ENCODE results near the gene KAZN.

The KAZN gene

DNA sequence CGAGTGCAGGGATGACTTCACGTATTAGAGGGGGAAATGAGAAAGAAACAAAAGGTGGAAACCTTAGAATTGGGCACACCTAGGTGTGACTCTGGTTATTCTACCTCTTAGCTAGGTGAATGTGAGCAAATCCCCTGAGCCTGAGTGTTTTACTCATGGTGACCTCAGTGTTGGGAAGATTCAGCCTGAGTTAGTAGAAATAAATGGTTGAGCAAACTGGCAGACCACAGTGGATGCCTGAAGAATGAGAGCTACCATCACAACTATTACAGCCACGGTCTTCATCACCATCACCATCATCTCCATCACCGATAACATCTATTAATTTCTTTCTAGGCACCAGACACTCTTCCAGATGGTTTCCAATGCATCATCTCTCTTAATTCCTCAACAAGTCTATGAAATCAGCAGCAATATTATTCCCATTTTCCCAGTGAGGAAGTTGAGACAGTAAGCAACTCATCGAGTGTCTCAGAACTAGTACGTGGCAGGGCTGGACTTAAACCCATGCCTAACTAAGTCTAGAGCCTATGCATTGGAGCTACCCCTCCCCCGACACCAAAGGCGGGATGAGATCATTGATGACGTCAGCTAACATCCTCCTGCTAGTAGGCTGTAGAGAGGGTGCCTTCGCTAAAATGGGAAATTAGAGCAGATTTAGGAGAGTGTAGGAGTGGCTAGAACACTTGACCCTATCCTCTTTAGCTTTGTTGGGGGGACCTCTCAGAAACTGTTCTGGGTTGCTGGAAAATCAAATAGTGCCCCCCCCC, 7.9 kb upstream of the KAZN start:
- DNase-seq, result no peak

DNA sequence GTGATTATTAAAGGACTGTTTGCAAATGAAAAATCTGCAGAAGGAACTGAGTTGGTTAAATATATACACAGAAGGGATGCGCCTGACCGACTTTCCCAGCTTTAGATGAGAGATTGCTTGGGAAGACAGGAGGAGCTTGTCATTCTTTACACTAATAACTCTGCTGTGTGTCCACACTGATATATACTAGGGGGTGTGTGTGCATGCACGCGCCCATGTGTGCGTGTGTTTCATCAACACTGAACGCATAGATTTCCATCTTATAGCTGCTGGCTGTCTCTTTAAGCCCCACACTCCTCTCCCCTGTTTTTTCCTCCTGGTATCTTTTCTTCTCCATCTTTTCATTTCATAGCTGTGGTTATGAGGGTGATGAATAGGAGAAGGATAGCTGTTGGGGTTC, 6.9 kb upstream of the KAZN start:
- DNase-seq, result no peak

DNA sequence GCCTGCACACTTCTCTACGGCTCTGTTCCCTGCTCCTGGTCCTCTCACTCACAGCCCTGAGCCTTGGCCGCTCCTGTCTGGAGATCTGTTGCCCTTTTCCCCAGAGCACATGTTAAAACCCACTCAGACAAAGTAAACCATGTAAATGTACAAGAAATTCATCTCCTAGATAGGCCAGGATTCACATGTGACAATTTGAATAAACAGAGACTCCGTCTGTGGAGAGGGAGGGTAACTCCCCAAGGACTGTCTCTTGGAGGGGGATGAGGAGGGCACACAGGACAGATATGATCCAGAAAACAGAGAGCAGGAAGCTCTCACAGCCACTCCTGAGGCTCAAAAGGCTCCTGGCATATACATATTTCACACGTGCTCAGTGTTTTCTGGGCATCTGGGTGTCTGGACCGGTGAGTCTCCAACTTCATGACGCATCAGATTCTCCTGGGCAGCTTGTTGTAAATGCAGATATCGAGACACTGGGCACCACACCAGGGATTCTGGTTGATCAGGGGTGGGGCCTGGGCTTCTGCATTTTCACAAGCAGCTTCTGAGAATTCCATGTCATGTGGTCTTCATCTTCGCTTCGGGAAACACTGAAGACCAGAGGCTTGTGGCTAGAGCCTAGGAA, 6.4 kb upstream of the KAZN start:
- no peak for DNase-seq

DNA sequence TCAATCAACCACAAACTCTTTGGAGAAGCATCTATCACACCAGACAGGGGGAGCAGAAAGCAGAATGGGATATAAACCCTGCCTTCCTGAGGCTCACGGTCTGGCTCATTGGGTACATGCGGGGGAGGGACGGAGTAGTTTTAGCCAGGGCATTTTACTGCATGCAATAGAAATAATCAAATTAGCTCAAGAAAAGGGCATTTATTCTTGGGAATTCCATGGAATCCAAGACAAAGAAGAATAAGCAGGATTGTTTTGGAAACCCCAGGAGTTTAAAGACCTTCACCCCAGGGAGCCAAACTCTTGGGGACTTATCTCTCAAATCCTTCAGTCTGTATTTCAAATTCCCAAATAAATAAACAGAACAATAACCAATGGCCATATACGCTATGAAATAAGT, 5.2 kb upstream of the KAZN start:
- DNase-seq, result no peak

- DNase-seq, result no peak
These were observed 4.4 kb upstream of the KAZN start for GRCh38 chr1:14594045-14594444.

DNA sequence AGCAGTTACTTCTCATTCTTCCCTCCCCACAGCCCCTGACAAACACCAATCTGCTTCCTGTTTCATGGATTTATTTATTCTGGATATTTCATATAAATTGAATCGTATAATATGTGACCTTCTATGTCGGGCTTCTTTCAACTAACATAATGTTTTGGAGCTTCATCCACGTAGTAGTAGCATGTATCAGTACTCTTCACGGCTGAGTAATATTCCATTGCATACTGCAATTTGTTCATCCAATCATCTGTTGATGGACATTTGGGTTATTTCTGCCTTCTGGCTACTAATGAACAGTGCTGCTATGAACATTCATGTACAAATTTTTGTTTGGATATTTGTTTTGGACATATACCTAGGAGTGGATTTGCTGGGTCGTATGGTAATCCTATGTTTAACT, 1.9 kb upstream of the KAZN start:
- no peak for DNase-seq

- no peak for DNase-seq
These were observed 1.0 kb upstream of the KAZN start for GRCh38 chr1:14597343-14598006.

GRCh38 chr1:14598007-14598497, 433 bp upstream of the KAZN start:
- DNase-seq, result no peak

- DNase-seq, result no peak
These were observed 802 bp downstream of the KAZN start for GRCh38 chr1:14599183-14599791.

DNA sequence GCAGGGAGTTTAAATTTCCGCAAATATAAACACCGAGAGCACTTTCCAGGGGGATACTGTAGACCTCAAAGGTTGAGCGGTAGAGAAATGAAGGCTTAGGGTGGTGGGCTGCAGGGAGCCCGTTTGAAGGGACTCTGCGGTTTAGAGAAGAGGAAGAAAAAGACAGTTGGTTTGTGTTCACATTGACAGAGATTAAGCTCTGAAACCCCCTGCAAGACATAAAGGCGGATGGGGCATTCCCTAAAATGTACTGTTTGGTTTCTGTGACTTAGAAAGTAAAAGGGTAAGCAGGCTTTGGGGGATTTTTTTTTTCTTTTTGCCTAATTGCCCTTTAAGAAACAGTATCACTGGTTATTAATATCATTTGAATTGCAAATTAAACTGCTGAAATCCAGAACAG, 1.3 kb downstream of the KAZN start:
- DNase-seq, result no peak

GRCh38 chr1:14600405-14601112, 2.1 kb downstream of the KAZN start:
- DNase-seq, result no peak

GRCh38 chr1:14602136-14602535, 3.7 kb downstream of the KAZN start:
- DNase-seq, result no peak

- no peak for DNase-seq
These were observed 5.2 kb downstream of the KAZN start for GRCh38 chr1:14603645-14604044.

DNA sequence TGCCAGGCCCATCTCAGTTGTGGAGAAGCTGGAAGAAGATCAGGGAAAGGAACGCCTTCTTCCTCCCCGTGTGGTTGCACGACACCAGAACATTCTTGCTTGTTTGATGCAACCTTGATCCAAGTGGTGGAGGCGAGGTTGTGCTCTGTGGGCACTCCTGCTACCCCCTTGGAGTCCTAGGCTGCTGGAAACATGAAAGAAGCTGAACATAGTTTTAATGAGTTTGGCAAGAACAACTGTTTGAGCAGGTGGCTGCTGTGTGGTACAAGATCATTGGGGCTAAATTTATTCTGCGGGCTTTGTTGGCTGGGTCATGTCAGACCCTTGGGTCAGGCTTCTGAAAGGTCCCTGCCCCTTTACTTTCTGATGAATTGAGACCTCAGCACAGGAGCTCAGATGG, 5.9 kb downstream of the KAZN start:
- DNase-seq, result no peak

GRCh38 chr1:14605945-14606344, 7.5 kb downstream of the KAZN start:
- DNase-seq, result no peak

GRCh38 chr1:14606632-14607031, 8.1 kb downstream of the KAZN start:
- no peak for DNase-seq

DNA sequence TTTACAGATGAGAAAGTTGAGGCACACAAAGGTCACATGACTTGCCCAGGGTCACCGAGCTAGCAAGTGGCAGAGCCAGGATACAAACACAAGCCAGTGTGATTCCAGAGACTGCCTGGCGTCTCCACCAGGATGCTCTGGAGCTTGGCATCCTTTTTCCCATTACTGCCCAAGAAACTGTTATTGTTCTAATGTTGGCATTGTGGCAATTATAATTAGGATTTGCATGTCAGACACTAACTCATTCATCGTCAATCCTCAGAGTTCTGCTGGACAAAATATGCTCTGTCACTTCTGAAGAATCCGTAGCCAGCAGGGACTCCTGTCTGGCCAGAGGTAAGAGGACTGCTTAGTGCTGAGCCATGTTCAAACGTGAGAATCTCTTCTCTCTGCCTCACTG, 8.8 kb downstream of the KAZN start:
- no peak for DNase-seq

DNA sequence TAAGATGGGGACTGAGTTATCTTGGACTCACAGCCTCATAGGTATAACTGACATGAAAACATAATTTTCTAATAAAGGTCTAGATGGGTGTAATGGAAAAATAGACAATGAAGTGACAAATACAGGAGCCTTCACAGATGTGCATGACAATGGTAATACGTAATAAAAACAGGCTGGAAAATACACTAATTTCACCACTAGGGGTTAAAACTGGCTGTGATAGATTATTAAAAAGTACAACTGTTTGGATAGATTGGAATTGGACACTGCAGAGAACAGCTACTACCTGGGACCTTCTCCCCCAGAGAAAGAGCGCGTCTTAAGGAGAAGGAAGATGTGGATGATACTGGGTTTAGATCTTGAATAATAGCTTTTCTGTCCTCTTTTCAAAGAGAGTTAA, 9.8 kb downstream of the KAZN start:
- no peak for DNase-seq

GRCh38 chr1:14610761-14611160, 12.3 kb downstream of the KAZN start:
- DNase-seq, result no peak

DNA sequence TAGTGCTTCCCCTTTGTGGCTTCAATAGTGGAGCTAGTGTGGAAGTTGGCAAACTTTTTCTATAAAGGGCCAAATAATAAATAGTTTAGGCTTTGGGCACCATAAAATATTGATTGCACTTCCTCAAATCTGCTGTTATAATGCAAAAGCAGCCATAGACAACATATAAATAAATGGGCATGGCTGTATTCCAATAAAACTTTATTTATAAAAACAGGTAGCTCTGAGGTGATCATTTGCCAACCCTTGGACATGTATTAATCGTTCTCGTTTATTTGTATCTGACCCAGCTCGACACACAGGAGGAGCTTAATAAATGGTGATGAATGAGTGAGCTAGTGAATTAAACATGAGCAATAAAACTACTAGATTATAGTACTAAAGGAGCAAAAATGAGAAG, 13.3 kb downstream of the KAZN start:
- DNase-seq, result no peak

- DNase-seq, result no peak
These were observed 13.8 kb downstream of the KAZN start for GRCh38 chr1:14612256-14612655.

DNA sequence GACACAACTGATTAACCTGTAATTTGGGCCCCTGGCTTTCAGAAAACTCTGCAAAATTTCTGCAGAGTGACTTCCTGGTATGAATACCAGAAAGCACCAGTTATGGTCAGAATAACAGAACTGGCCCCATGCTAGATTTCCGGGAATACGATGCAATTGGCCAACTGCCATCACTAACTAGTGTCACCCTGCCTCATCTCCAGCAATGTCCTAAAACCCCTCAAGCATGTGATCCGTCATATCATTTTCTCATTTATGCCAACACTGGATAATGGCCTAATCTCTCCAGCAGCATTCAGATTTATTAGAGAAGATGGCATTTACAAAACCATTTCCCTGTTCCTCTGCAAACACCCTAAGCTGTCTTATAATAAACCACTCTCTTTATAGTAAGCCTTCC, 15.4 kb downstream of the KAZN start:
- DNase-seq, result no peak

- DNase-seq, result no peak
These were observed 15.9 kb downstream of the KAZN start for GRCh38 chr1:14614341-14614740.

Measured in T-helper 1 cell (primary cell).